GM12878 (cell line): ENCODE results near the gene PDZD2. TPM values are rescaled to one million over a fixed set of nuclear protein-coding genes. Genes with fewer than 3 reads are reported as not detected.

Source experiments
- ATAC-seq: fragments of 200-7000 bp; cut with Tn5 transposase; 3 replicates; pipeline ENCODE4 v1.9.1; 2020; ENCODE audit warnings: mild to moderate bottlenecking, moderate library complexity
- BruUV-seq: library from RNA; stranded (reverse); fragments of 400-500 nt; replicated peaks from 2 replicates; lab custom pipeline; 2021; lab: Mats Ljungman, UMichigan
- CTCF ChIA-PET: fragments of 300-600 bp; sonication (Branson Sonifier 250); formaldehyde crosslinking; extraction: SDS; loops from one replicate; lab custom pipeline; 2021; ENCODE audit warnings: inconsistent platforms; lab: Yijun Ruan, JAX
- POLR2A ChIA-PET: fragments of 350-600 bp; formaldehyde crosslinking; extraction: SDS; loops from one replicate; lab custom pipeline; 2021; ENCODE audit warnings: inconsistent platforms; lab: Charles Lee
- RAD21 ChIA-PET: fragments of 300-600 bp; sonication (Branson Sonifier 250); formaldehyde crosslinking; loops from one replicate; lab custom pipeline; 2023; ENCODE audit warnings: antibody characterized with exemption; ENCODE audit not compliant: unreplicated experiment; lab: Charles Lee
- SMC1A ChIA-PET: fragments of 300-600 bp; sonication (Branson Sonifier 250); formaldehyde crosslinking; loops from one replicate; lab custom pipeline; 2023; ENCODE audit not compliant: unreplicated experiment, uncharacterized antibody; lab: Charles Lee
- DNase-seq: peaks from one replicate; pipeline ENCODE4 v3.0.0-alpha.2; 2011; ENCODE audit warnings: low read depth, low spot score
- FAIRE-seq: peaks from 3 replicates; lab custom pipeline; 2011; peaks lifted over from hg19 to GRCh38; lab: Jason Lieb, UNC
- H2AFZ ChIP-seq: 2 replicates; pipeline ENCODE4 v1.6.0; 2011; ENCODE audit warnings: low read depth, low read length, control low read depth; ENCODE audit not compliant: control insufficient read depth
- H3K27ac ChIP-seq: 2 replicates; pipeline ENCODE4 v1.5.1; 2011; ENCODE audit warnings: control low read depth; ENCODE audit not compliant: control insufficient read depth, insufficient read depth
- H3K27me3 ChIP-seq, 2 experiments: replicated peaks in 1 of 2; 2 replicates each; pipeline versions ENCODE4 v1.6.0 to v1.6.1; 2011; ENCODE audit warnings: low read length in 1 of 2; ENCODE audit not compliant: control insufficient read depth in 2 of 2, insufficient read depth in 2 of 2
- H3K36me3 ChIP-seq, 2 experiments: 2 replicates each; pipeline ENCODE4 v1.5.1; 2011; ENCODE audit warnings: low read length in 1 of 2; ENCODE audit not compliant: control insufficient read depth in 2 of 2, insufficient read depth in 2 of 2
- H3K4me1 ChIP-seq: 2 replicates; pipeline ENCODE4 v1.6.1; 2011; ENCODE audit warnings: mild to moderate bottlenecking, low read length, moderate library complexity, mixed read lengths; ENCODE audit not compliant: control insufficient read depth, insufficient read depth
- H3K4me2 ChIP-seq: 2 replicates; pipeline ENCODE4 v1.6.0; 2011; ENCODE audit warnings: control low read depth; ENCODE audit not compliant: control insufficient read depth, insufficient read depth
- H3K4me3 ChIP-seq: fragments of 200-600 bp; sonication (generic); 2 replicates; pipeline ENCODE4 v1.5.1; 2016
- H3K79me2 ChIP-seq: 2 replicates; pipeline ENCODE4 v1.6.0; 2011; ENCODE audit warnings: low read length; ENCODE audit not compliant: control insufficient read depth, insufficient read depth
- H3K9ac ChIP-seq: 2 replicates; pipeline ENCODE4 v1.8.0; 2011; ENCODE audit warnings: low read length, control low read depth, mixed read lengths; ENCODE audit not compliant: control insufficient read depth, insufficient read depth
- H3K9me3 ChIP-seq: replicated peaks from 3 replicates; pipeline ENCODE4 v1.5.1; 2011; ENCODE audit warnings: mild to moderate bottlenecking, low read length; ENCODE audit not compliant: control insufficient read depth, insufficient read depth
- H4K20me1 ChIP-seq: 2 replicates; pipeline ENCODE4 v1.6.0; 2011; ENCODE audit not compliant: control insufficient read depth, insufficient read depth
- ATF7 ChIP-seq: fragments of 450-650 bp; IDR thresholded peaks from 2 replicates; pipeline ENCODE4 v1.6.1; 2016; ENCODE audit warnings: low read depth, mild to moderate bottlenecking
- BCL11A ChIP-seq: IDR thresholded peaks from 2 replicates; pipeline ENCODE4 v1.6.1; 2011; ENCODE audit warnings: low read depth, low read length
- CBFB ChIP-seq: IDR thresholded peaks from 2 replicates; pipeline ENCODE4 v1.6.1; 2016; ENCODE audit warnings: antibody characterized with exemption, low read depth
- CBX3 ChIP-seq: fragments of 200-600 bp; sonication (generic); IDR thresholded peaks from 2 replicates; pipeline ENCODE4 v1.6.1; 2016; ENCODE audit warnings: low read depth, borderline replicate concordance
- CHD1 ChIP-seq: IDR thresholded peaks from 2 replicates; pipeline ENCODE4 v1.6.1; 2012; ENCODE audit warnings: low read depth, low read length, improper control_type of control experiment
- CREB1 ChIP-seq: IDR thresholded peaks from 2 replicates; pipeline ENCODE4 v1.6.1; 2012; ENCODE audit warnings: low read depth, mild to moderate bottlenecking, inconsistent platforms
- ELK1 ChIP-seq: IDR thresholded peaks from 2 replicates; pipeline ENCODE4 v1.6.1; 2012; ENCODE audit warnings: low read depth, low read length, improper control_type of control experiment
- EP300 ChIP-seq, 2 experiments: fragments of 150-350 bp in 1 of 2; IDR thresholded peaks; 2 replicates each; pipeline ENCODE4 v1.6.1; 2011 to 2012; ENCODE audit warnings: low read depth in 2 of 2, low read length in 2 of 2, borderline replicate concordance in 1 of 2, improper control_type of control experiment in 1 of 2, inconsistent platforms in 1 of 2; ENCODE audit not compliant: control insufficient read depth in 1 of 2
- ESRRA ChIP-seq: IDR thresholded peaks from 2 replicates; pipeline ENCODE4 v1.6.1; 2012; ENCODE audit warnings: mild to moderate bottlenecking, low read length, improper control_type of control experiment
- IRF4 ChIP-seq: IDR thresholded peaks from 2 replicates; pipeline ENCODE4 v1.6.1; 2011; ENCODE audit warnings: low read depth, low read length
- MTA2 ChIP-seq: fragments of 450-650 bp; IDR thresholded peaks from 2 replicates; pipeline ENCODE4 v1.6.1; 2016; ENCODE audit warnings: low read depth, mild to moderate bottlenecking, moderate library complexity
- NFYB ChIP-seq: IDR thresholded peaks from 2 replicates; pipeline ENCODE4 v1.6.1; 2011; ENCODE audit warnings: low read depth, mild to moderate bottlenecking, low read length, improper control_type of control experiment, moderate library complexity; ENCODE audit not compliant: insufficient read depth
- RELB ChIP-seq: fragments of 450-650 bp; IDR thresholded peaks from 2 replicates; pipeline ENCODE4 v1.6.1; 2017; ENCODE audit warnings: low read depth, mild to moderate bottlenecking, moderate library complexity
- RFX5 ChIP-seq: IDR thresholded peaks from 2 replicates; pipeline ENCODE4 v1.6.1; 2011; ENCODE audit warnings: low read depth, low read length, improper control_type of control experiment
- SMAD1 ChIP-seq: fragments of 450-650 bp; IDR thresholded peaks from 2 replicates; pipeline ENCODE4 v1.6.1; 2018; ENCODE audit warnings: mild to moderate bottlenecking, low read depth; ENCODE audit not compliant: partially characterized antibody
- YBX1 ChIP-seq: fragments of 450-650 bp; IDR thresholded peaks from 2 replicates; pipeline ENCODE4 v1.6.1; 2016; ENCODE audit warnings: antibody characterized with exemption
- ZNF24 ChIP-seq: fragments of 450-650 bp; IDR thresholded peaks from 2 replicates; pipeline ENCODE4 v1.6.1; 2017; ENCODE audit warnings: antibody characterized with exemption, mild to moderate bottlenecking
- WGBS: methylation state at CpG from one replicate; pipeline ENCODE4 v1.1.6; 2016; ENCODE audit warnings: low lambda C conversion rate; ENCODE audit not compliant: insufficient replicate concordance, insufficient coverage; ENCODE audit errors: missing lambda C conversion rate; 5-methylcytosine and 5-hydroxymethylcytosine counted together
- in situ Hi-C: fragments of 300-500 bp; cut with MboI; formaldehyde crosslinking; loops from 9 replicates; pipeline ENCODE4 v1.14.3; 2018; ENCODE audit warnings: mixed read lengths
- intact Hi-C: fragments of 100-400 bp; cut with micrococcal nuclease; formaldehyde crosslinking; loops from one replicate; pipeline ENCODE4 v1.14.2; 2022; ENCODE audit not compliant: unreplicated experiment
- polyA plus RNA-seq, 11 experiments: library from polyadenylated mRNA; depleted of rRNA in 4 of 11; unstranded in 6 of 11; stranded (reverse) in 5 of 11; fragments of >200 nt; fragmentation: Nextera tagmentation in 4 of 11; fragmentation: Illumina TruSeq in 1 of 11; extraction: Ambion mirVana in 4 of 11; extraction: Trizol in 1 of 11; gene quantifications; 1 replicate in 1 of 11; 2 replicates in 10 of 11; pipeline versions ENCODE4 v1.2.1 to v1.2.3, GENCODE V29; 2011 to 2016; ENCODE audit warnings: inconsistent platforms in 2 of 11, missing spikeins in 2 of 11, low read depth in 1 of 11
- total RNA-seq, 4 experiments: library from RNA; depleted of rRNA in 3 of 4; stranded (reverse); fragments of >200 nt in 3 of 4; fragmentation: Illumina TruSeq in 1 of 4; extraction: Trizol in 1 of 4; gene quantifications; 2 replicates each; pipeline versions ENCODE4 v1.2.1 to v1.2.3, GENCODE V29; 2013 to 2021
- TF ChIP-seq, protein P1 (sequence below): fragments of 450-650 bp; IDR thresholded peaks from 2 replicates; pipeline ENCODE4 v1.6.1; 2018; ENCODE audit warnings: mild to moderate bottlenecking, low read depth, moderate library complexity; ENCODE audit not compliant: partially characterized antibody

PDZD2 gene
- total and polyA plus RNA-seq, 10 of the 15 experiments (the other 5 are each of a cell fraction or from before 2014, with no cell fraction given): 0.01 to 0.58 (median 0.29) TPM; not detected in 3

GRCh38 chr5:31855134-31856040 lies 216.5 kb downstream of the PDZD2 start:
- Histone ChIP-seq H3K4me1 (no peaks in the 10 kb centered on the region), H3K36me3 (no peaks in the 10 kb centered on the region), H3K27me3 (peaks cover 12 to 16% of the 10 kb centered on the region in 2 experiments), H3K4me2 (no peak overlapping the region), H2AFZ (no peak overlapping the region), H3K9ac (no peak overlapping the region), H4K20me1 (no peaks in the 10 kb centered on the region), H3K9me3 (no peaks in the 10 kb centered on the region; the same call in 2 of the 3 replicates), H3K4me3 (no peak overlapping the region), H3K27ac (no peak overlapping the region), H3K79me2 (no peaks in the 10 kb centered on the region)
- no peak for ATAC-seq
- 28% methylated on average over 31 of the region's 31 CpGs for WGBS
- ChIA-PET POLR2A (no interaction called here), CTCF (no interaction called here), RAD21 (no interaction called here), SMC1A (no interaction called here)
- no peak for FAIRE-seq
- intact Hi-C loops (no loop called here), in situ Hi-C loops (no loop called here)
- DNase-seq: no peak
- no TSS peak for BruUV-seq
- TF ChIP-seq, protein P1, sequence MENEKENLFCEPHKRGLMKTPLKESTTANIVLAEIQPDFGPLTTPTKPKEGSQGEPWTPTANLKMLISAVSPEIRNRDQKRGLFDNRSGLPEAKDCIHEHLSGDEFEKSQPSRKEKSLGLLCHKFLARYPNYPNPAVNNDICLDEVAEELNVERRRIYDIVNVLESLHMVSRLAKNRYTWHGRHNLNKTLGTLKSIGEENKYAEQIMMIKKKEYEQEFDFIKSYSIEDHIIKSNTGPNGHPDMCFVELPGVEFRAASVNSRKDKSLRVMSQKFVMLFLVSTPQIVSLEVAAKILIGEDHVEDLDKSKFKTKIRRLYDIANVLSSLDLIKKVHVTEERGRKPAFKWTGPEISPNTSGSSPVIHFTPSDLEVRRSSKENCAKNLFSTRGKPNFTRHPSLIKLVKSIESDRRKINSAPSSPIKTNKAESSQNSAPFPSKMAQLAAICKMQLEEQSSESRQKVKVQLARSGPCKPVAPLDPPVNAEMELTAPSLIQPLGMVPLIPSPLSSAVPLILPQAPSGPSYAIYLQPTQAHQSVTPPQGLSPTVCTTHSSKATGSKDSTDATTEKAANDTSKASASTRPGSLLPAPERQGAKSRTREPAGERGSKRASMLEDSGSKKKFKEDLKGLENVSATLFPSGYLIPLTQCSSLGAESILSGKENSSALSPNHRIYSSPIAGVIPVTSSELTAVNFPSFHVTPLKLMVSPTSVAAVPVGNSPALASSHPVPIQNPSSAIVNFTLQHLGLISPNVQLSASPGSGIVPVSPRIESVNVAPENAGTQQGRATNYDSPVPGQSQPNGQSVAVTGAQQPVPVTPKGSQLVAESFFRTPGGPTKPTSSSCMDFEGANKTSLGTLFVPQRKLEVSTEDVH: no peak
- TF ChIP-seq YBX1 (no peak), ATF7 (no peak), EP300 (IDR thresholded peaks at IDR 0.05; ENCODE audit: borderline replicate concordance in 1 of 2, control insufficient read depth in 1 of 2, low read depth in 2 of 2, low read length in 2 of 2) (no peak), ESRRA (no peak), RFX5 (no peak), IRF4 (no peak), NFYB (no peak), BCL11A (no peak), ELK1 (no peak), RELB (no peak), MTA2 (no peak), SMAD1 (no peak), CREB1 (no peak), ZNF24 (no peak), CHD1 (no peak), CBFB (no peak), CBX3 (no peak)
